ENCODE measurements around the gene RAPGEF6. TPM values are rescaled to one million over a fixed set of nuclear protein-coding genes. Genes with fewer than 3 reads are reported as not detected.

The RAPGEF6 gene
- total and polyA plus RNA-seq, 4 donors: 3.9 to 73.1 (median 10.8) TPM

DNA sequence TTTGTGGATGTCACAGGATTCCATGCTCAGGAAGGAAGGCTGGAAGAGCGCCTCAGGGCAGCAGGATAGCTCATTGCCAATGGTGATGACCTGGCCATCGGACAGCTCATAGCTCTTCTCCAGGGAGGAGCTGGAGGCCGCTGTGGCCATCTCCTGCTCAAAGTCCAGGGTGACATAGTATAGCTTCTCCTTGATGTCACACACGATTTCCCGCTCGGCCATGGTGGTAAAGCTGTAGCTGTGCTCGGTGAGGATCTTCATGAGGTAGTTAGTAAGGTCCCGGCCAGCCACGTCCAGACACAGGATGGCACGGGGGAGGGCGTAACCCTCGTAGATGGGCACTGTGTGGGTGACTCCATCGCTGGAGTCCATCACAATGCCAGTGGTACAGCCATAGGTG is 24.3 kb upstream of the RAPGEF6 start:
- 97 to 98% methylated on average over 13 of the region's 13 CpGs for WGBS, 2 donors
- Histone ChIP-seq H3K27ac (ENCODE audit: low read depth in 1 of 2, low read length in 1 of 2) (no peak overlapping the region), H3K36me3 (ENCODE audit: control insufficient read depth in 4 of 4, insufficient read depth in 4 of 4, low read length in 4 of 4) (peaks cover 18 to 34% (median 25%) of the 10 kb centered on the region in 4 donors), H3K9ac (ENCODE audit: insufficient read depth in 1 of 2, low read length in 2 of 2) (no peak overlapping the region), H3K27me3 (ENCODE audit: control insufficient read depth in 3 of 3, insufficient read depth in 3 of 3, low read length in 2 of 3) (no peaks in the 10 kb centered on the region), H3K4me3 (no peak overlapping the region), H3K9me3 (ENCODE audit: control insufficient read depth in 4 of 4, insufficient read depth in 3 of 4, low read length in 3 of 4) (peaks cover 0 to 10% (median 5%) of the 10 kb centered on the region in 4 donors), H3K4me1 (ENCODE audit: control insufficient read depth in 5 of 5, insufficient read depth in 5 of 5, low read length in 5 of 5) (peaks cover 0 to 11% (median 0%) of the 10 kb centered on the region in 5 donors)
- DNase-seq (no peak), ATAC-seq (ENCODE audit: insufficient read depth, low FRiP score) (no peak)
- TF ChIP-seq, protein P1, sequence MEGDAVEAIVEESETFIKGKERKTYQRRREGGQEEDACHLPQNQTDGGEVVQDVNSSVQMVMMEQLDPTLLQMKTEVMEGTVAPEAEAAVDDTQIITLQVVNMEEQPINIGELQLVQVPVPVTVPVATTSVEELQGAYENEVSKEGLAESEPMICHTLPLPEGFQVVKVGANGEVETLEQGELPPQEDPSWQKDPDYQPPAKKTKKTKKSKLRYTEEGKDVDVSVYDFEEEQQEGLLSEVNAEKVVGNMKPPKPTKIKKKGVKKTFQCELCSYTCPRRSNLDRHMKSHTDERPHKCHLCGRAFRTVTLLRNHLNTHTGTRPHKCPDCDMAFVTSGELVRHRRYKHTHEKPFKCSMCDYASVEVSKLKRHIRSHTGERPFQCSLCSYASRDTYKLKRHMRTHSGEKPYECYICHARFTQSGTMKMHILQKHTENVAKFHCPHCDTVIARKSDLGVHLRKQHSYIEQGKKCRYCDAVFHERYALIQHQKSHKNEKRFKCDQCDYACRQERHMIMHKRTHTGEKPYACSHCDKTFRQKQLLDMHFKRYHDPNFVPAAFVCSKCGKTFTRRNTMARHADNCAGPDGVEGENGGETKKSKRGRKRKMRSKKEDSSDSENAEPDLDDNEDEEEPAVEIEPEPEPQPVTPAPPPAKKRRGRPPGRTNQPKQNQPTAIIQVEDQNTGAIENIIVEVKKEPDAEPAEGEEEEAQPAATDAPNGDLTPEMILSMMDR (IDR thresholded peaks at IDR 0.05; ENCODE audit: control extremely low read depth, extremely low read depth): no peak

DNA sequence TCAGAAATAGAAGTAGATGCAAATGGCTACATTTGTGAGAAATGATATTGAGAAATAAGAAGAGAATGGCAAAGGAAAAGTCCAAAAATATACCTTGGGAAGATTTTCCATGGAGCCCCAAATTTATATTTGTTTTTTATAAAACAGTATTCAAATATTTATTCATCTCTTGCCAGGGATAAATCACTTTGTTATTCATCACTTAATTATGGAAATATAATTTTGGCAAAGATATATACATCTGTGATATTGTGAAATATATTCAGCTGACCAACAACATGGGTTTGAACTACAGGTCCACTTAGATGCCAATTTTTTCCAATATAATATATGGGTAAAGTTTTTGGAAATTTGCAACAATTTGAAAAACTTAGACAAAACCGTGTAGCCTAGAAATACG is 19.7 kb upstream of the RAPGEF6 start:
- peaks cover 0 to 4% (median 0%) of the 10 kb centered on the region in 4 donors for H3K9me3 ChIP-seq (ENCODE audit: control insufficient read depth in 4 of 4, insufficient read depth in 3 of 4, low read length in 3 of 4)
- no peak overlapping the region for H3K9ac ChIP-seq (ENCODE audit: insufficient read depth in 1 of 2, low read length in 2 of 2)
- DNase-seq: peak in 2 of 3 donors; percentile 77 to 83
- no peak for ATAC-seq (ENCODE audit: insufficient read depth, low FRiP score)
- TF ChIP-seq, protein P1 (IDR thresholded peaks at IDR 0.05; ENCODE audit: control extremely low read depth, extremely low read depth): no peak
- H3K4me1 ChIP-seq (ENCODE audit: control insufficient read depth in 5 of 5, insufficient read depth in 5 of 5, low read length in 5 of 5): peaks cover 0 to 16% (median 0%) of the 10 kb centered on the region in 5 donors
- H3K4me3 ChIP-seq: no peak overlapping the region
- 83 to 84% methylated on average over 2 of the region's 2 CpGs for WGBS, 2 donors
- H3K36me3 ChIP-seq (ENCODE audit: control insufficient read depth in 4 of 4, insufficient read depth in 4 of 4, low read length in 4 of 4): peaks cover 16 to 30% (median 22%) of the 10 kb centered on the region in 4 donors
- no peak overlapping the region for H3K27ac ChIP-seq (ENCODE audit: low read depth in 1 of 2, low read length in 1 of 2)
- no peaks in the 10 kb centered on the region for H3K27me3 ChIP-seq (ENCODE audit: control insufficient read depth in 3 of 3, insufficient read depth in 3 of 3, low read length in 2 of 3)

DNA sequence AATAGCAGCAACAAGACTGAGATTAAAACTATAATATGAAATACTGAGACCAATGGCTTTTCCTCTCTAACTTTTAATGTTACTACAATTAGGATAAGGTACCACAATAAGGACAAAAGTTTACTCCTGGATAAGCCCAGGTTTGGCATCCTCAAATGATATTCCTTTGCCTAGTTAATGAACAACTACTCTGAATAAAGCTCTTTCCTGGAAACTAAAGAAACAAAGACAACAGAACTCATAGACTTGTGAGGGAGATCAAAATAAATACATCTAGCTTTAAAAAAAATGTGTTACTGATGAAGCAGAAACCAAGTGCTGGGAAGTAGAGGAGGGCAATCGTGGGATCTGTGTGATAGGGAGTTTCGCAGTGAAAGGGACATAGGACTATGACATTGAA is 19.3 kb upstream of the RAPGEF6 start:
- Histone ChIP-seq H3K36me3 (ENCODE audit: control insufficient read depth in 4 of 4, insufficient read depth in 4 of 4, low read length in 4 of 4) (peaks cover 14 to 29% (median 20%) of the 10 kb centered on the region in 4 donors), H3K9ac (ENCODE audit: insufficient read depth in 1 of 2, low read length in 2 of 2) (no peak overlapping the region), H3K4me3 (no peak overlapping the region), H3K27me3 (ENCODE audit: control insufficient read depth in 3 of 3, insufficient read depth in 3 of 3, low read length in 2 of 3) (no peaks in the 10 kb centered on the region), H3K4me1 (ENCODE audit: control insufficient read depth in 5 of 5, insufficient read depth in 5 of 5, low read length in 5 of 5) (peaks cover 0 to 16% (median 0%) of the 10 kb centered on the region in 5 donors), H3K27ac (ENCODE audit: low read depth in 1 of 2, low read length in 1 of 2) (no peak overlapping the region), H3K9me3 (ENCODE audit: control insufficient read depth in 4 of 4, insufficient read depth in 3 of 4, low read length in 3 of 4) (peaks cover 0 to 2% (median 0%) of the 10 kb centered on the region in 4 donors)
- DNase-seq: no peak
- ATAC-seq (ENCODE audit: insufficient read depth, low FRiP score): no peak
- TF ChIP-seq, protein P1 (IDR thresholded peaks at IDR 0.05; ENCODE audit: control extremely low read depth, extremely low read depth): no peak
- 87 to 89% methylated on average over 2 of the region's 2 CpGs for WGBS, 2 donors

DNA sequence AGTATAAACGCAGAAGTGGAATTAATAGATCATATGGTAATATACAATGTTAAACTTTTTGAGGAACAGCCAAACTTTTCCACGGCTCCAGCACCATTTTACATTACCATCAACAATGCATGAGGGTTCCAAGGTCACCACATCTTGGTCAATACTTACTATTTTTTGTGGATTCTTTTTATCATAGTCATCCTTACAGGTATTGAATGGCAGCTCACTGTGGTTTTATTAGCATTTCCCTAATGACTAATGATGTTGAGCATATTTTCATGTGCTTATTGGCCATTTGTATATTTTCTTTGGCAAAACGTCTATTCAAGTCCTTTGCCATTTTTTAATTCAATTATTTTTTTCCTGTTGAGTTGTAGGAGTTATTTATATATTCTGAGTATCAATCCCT is 14.1 kb upstream of the RAPGEF6 start:
- ATAC-seq (ENCODE audit: insufficient read depth, low FRiP score): no peak
- H3K27me3 ChIP-seq (ENCODE audit: control insufficient read depth in 3 of 3, insufficient read depth in 3 of 3, low read length in 2 of 3): no peaks in the 10 kb centered on the region
- no peak overlapping the region for H3K4me3 ChIP-seq
- H3K27ac ChIP-seq (ENCODE audit: low read depth in 1 of 2, low read length in 1 of 2): no peak overlapping the region
- DNase-seq: no peak
- no peak overlapping the region for H3K9ac ChIP-seq (ENCODE audit: insufficient read depth in 1 of 2, low read length in 2 of 2)
- WGBS, 2 donors: 92 to 98% methylated on average over 3 of the region's 3 CpGs
- TF ChIP-seq, protein P1 (IDR thresholded peaks at IDR 0.05; ENCODE audit: control extremely low read depth, extremely low read depth): no peak
- H3K4me1 ChIP-seq (ENCODE audit: control insufficient read depth in 5 of 5, insufficient read depth in 5 of 5, low read length in 5 of 5): peaks cover 0 to 9% (median 0%) of the 10 kb centered on the region in 5 donors
- H3K9me3 ChIP-seq (ENCODE audit: control insufficient read depth in 4 of 4, insufficient read depth in 3 of 4, low read length in 3 of 4): no peaks in the 10 kb centered on the region
- H3K36me3 ChIP-seq (ENCODE audit: control insufficient read depth in 4 of 4, insufficient read depth in 4 of 4, low read length in 4 of 4): peaks cover 16 to 46% (median 22%) of the 10 kb centered on the region in 4 donors
